Keratinocyte (primary cell): ENCODE data around the gene EPHB1.

ENCODE experiments used
- EZH2 ChIP-seq: IDR thresholded peaks from one replicate; pipeline ENCODE4 v1.6.1; 2012; ENCODE audit warnings: inconsistent platforms, mild to moderate bottlenecking, low read length, moderate library complexity
- TF ChIP-seq, protein P1 (sequence below), 3 experiments: IDR thresholded peaks in 1 of 3; conservative IDR thresholded peaks in 1 of 3; optimal IDR thresholded peaks in 1 of 3; 2 replicates in 2 of 3; 3 replicates in 1 of 3; pipeline versions ENCODE3 to v1.5.1; 2011; ENCODE audit warnings: low read length in 3 of 3, mild to moderate bottlenecking in 3 of 3, moderate library complexity in 2 of 3, control low read depth in 1 of 3, inconsistent platforms in 1 of 3; ENCODE audit not compliant: insufficient read depth in 2 of 3; ENCODE audit errors: extremely low read depth in 1 of 3

DNA sequence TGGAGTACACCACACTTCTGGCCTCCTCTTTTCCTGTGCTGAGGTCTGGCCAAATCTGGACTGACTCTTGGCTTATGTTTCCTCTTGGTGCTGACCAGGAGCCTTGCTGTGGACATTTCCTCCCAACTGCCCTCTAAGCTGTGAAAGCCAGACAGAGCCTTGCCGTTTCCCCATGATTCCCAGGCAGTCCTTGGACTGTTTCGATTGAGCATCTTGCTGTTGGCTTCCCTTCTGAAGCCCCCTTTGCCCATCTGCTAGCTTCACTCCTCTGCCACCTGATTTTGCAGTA, 110.5 kb downstream of the EPHB1 start:
- TF ChIP-seq EZH2, result no peak
- TF ChIP-seq, protein P1, sequence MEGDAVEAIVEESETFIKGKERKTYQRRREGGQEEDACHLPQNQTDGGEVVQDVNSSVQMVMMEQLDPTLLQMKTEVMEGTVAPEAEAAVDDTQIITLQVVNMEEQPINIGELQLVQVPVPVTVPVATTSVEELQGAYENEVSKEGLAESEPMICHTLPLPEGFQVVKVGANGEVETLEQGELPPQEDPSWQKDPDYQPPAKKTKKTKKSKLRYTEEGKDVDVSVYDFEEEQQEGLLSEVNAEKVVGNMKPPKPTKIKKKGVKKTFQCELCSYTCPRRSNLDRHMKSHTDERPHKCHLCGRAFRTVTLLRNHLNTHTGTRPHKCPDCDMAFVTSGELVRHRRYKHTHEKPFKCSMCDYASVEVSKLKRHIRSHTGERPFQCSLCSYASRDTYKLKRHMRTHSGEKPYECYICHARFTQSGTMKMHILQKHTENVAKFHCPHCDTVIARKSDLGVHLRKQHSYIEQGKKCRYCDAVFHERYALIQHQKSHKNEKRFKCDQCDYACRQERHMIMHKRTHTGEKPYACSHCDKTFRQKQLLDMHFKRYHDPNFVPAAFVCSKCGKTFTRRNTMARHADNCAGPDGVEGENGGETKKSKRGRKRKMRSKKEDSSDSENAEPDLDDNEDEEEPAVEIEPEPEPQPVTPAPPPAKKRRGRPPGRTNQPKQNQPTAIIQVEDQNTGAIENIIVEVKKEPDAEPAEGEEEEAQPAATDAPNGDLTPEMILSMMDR (optimal IDR thresholded peaks at IDR 0.05 in 1 of 3, IDR thresholded peaks at IDR 0.05 in 1 of 3, conservative IDR thresholded peaks at IDR 0.05 in 1 of 3; ENCODE audit: extremely low read depth in 1 of 3, insufficient read depth in 2 of 3, low read length in 3 of 3), result no peak
